B cell (primary cell): ENCODE data around the gene ATXN1. TPM values are rescaled to one million over a fixed set of nuclear protein-coding genes. Genes with fewer than 3 reads are reported as not detected.

Experiments
- ATAC-seq: fragments of 200-7000 bp; cut with Tn5 transposase; one replicate; pipeline ENCODE4 v1.10.0; 2021; ENCODE audit warnings: low read depth, mild to moderate bottlenecking, moderate number of reproducible peaks, moderate library complexity
- CTCF ChIA-PET: fragments of 350-600 bp; sonication (Branson Sonifier 250); formaldehyde crosslinking; loops from one replicate; lab custom pipeline; 2021; ENCODE audit warnings: antibody characterized with exemption, inconsistent platforms; lab: Charles Lee
- POLR2A ChIA-PET: fragments of 350-600 bp; sonication (Branson Sonifier 250); formaldehyde crosslinking; loops from one replicate; lab custom pipeline; 2021; ENCODE audit warnings: antibody characterized with exemption; lab: Charles Lee
- DNase-seq: peaks from one replicate; pipeline ENCODE4 v3.0.0; 2013
- H2AFZ ChIP-seq: 2 replicates; pipeline ENCODE4 v1.6.1; 2012; ENCODE audit warnings: mild to moderate bottlenecking, low read depth, low read length; ENCODE audit not compliant: insufficient read depth, poor library complexity, severe bottlenecking
- H3K27ac ChIP-seq, 2 donors: 1 replicate in 1 of 2; 2 replicates in 1 of 2; pipeline ENCODE4 v1.5.1; 2012 to 2013; ENCODE audit warnings: low read length in 2 of 2, mild to moderate bottlenecking in 2 of 2, moderate library complexity in 1 of 2
- H3K27me3 ChIP-seq, 4 experiments: fragments of 200-600 bp in 1 of 4; sonication (generic) in 1 of 4; replicated peaks in 1 of 4; 1 replicate in 2 of 4; 2 replicates in 2 of 4; pipeline versions ENCODE4 v1.6.1 to v1.7.0; 2013 to 2016; ENCODE audit warnings: low read length in 3 of 4, mild to moderate bottlenecking in 2 of 4, mixed read lengths in 1 of 4, moderate library complexity in 1 of 4; ENCODE audit not compliant: insufficient read depth in 4 of 4, control insufficient read depth in 3 of 4; ENCODE audit errors: control extremely low read depth in 1 of 4
- H3K36me3 ChIP-seq, 2 experiments: replicated peaks in 1 of 2; 1 replicate in 1 of 2; 2 replicates in 1 of 2; pipeline versions ENCODE4 v1.6.1 to v1.7.1; 2013; ENCODE audit warnings: low read length in 1 of 2; ENCODE audit not compliant: insufficient read depth in 2 of 2, control insufficient read depth in 1 of 2; ENCODE audit errors: control extremely low read depth in 1 of 2, extremely low read depth in 1 of 2
- H3K4me1 ChIP-seq, 2 donors: fragments of 200-600 bp in 1 of 2; sonication (generic) in 1 of 2; 1 replicate in 1 of 2; 2 replicates in 1 of 2; pipeline versions ENCODE4 v1.5.1 to v1.6.1; 2013 to 2017; ENCODE audit warnings: low read length in 2 of 2; ENCODE audit not compliant: control insufficient read depth in 2 of 2, insufficient read depth in 2 of 2
- H3K4me2 ChIP-seq: replicated peaks from 2 replicates; pipeline ENCODE3; 2012; ENCODE audit warnings: mild to moderate bottlenecking, low read depth, low read length; ENCODE audit not compliant: poor library complexity, severe bottlenecking
- H3K4me3 ChIP-seq, 5 experiments: fragments of 200-600 bp in 1 of 5; sonication (generic) in 1 of 5; 1 replicate in 3 of 5; 2 replicates in 2 of 5; pipeline versions ENCODE4 v1.5.1 to v1.7.0; 2011 to 2016; ENCODE audit warnings: low read length in 4 of 5, mild to moderate bottlenecking in 4 of 5, low read depth in 2 of 5, control low read depth in 1 of 5, moderate library complexity in 1 of 5; ENCODE audit not compliant: insufficient read depth in 1 of 5; ENCODE audit errors: control extremely low read depth in 1 of 5, extremely low read depth in 1 of 5
- H3K79me2 ChIP-seq: fragments of 200-600 bp; sonication (generic); one replicate; pipeline ENCODE4 v1.6.0; 2016; ENCODE audit warnings: low read length; ENCODE audit not compliant: control insufficient read depth, insufficient read depth
- H3K9ac ChIP-seq: fragments of 200-600 bp; sonication (generic); 2 replicates; pipeline ENCODE4 v1.6.1; 2017; ENCODE audit warnings: mild to moderate bottlenecking, low read length, moderate library complexity
- H3K9me3 ChIP-seq, 3 donors: one replicate each; pipeline versions ENCODE4 v1.6.1 to v1.7.1; 2013; ENCODE audit warnings: low read length in 2 of 3; ENCODE audit not compliant: control insufficient read depth in 2 of 3, insufficient read depth in 1 of 3; ENCODE audit errors: control extremely low read depth in 1 of 3
- H4K20me1 ChIP-seq: 2 replicates; pipeline ENCODE4 v1.6.0; 2012; ENCODE audit warnings: mild to moderate bottlenecking, low read length; ENCODE audit not compliant: insufficient read depth, control insufficient read depth, poor library complexity, severe bottlenecking
- H3K27ac Mint-ChIP-seq: one replicate; pipeline ENCODE4 v1.8.0; 2021; ENCODE audit warnings: mixed read lengths
- H3K27me3 Mint-ChIP-seq: one replicate; pipeline ENCODE4 v1.8.0; 2021; ENCODE audit warnings: mixed read lengths
- H3K4me1 Mint-ChIP-seq: one replicate; pipeline ENCODE4 v1.8.0; 2021; ENCODE audit warnings: mixed read lengths
- H3K4me3 Mint-ChIP-seq: one replicate; pipeline ENCODE4 v1.8.0; 2021; ENCODE audit warnings: mixed read lengths
- H3K9me3 Mint-ChIP-seq: one replicate; pipeline ENCODE4 v1.8.0; 2022; ENCODE audit warnings: mixed read lengths; ENCODE audit not compliant: insufficient read depth
- CTCF ChIP-seq: fragments of 200-600 bp; IDR thresholded peaks from one replicate; pipeline ENCODE4 v1.8.0; 2022; ENCODE audit warnings: antibody characterized with exemption, mild to moderate bottlenecking
- EZH2 ChIP-seq: IDR thresholded peaks from 2 replicates; pipeline ENCODE4 v1.6.1; 2012; ENCODE audit warnings: borderline replicate concordance, low read depth, mild to moderate bottlenecking, moderate library complexity, low read length; ENCODE audit not compliant: insufficient read depth, poor library complexity, severe bottlenecking
- WGBS: methylation state at CpG from one replicate; pipeline ENCODE4 v1.1.5; 2013; ENCODE audit warnings: missing lambda C conversion rate; ENCODE audit not compliant: insufficient coverage; 5-methylcytosine and 5-hydroxymethylcytosine counted together
- intact Hi-C: fragments of 100-400 bp; cut with micrococcal nuclease; formaldehyde crosslinking; loops from one replicate; pipeline ENCODE4 v1.10.0; 2022
- polyA plus RNA-seq: library from polyadenylated mRNA; depleted of rRNA; stranded (reverse); fragments of >200 nt; gene quantifications from 2 replicates; pipeline ENCODE4 v1.2.3, GENCODE V29; 2012
- total RNA-seq, 2 donors: library from RNA; stranded (reverse); fragments of 120-200 nt in 1 of 2; gene quantifications; 1 replicate in 1 of 2; 2 replicates in 1 of 2; pipeline versions ENCODE4 v1.2.3 to v1.2.4, GENCODE V29; 2013 to 2022

Gene ATXN1
- total and polyA plus RNA-seq, 2 donors (not counting 1 experiment from before 2014, with no cell fraction given) = 5.7 to 63.8 TPM

DNA sequence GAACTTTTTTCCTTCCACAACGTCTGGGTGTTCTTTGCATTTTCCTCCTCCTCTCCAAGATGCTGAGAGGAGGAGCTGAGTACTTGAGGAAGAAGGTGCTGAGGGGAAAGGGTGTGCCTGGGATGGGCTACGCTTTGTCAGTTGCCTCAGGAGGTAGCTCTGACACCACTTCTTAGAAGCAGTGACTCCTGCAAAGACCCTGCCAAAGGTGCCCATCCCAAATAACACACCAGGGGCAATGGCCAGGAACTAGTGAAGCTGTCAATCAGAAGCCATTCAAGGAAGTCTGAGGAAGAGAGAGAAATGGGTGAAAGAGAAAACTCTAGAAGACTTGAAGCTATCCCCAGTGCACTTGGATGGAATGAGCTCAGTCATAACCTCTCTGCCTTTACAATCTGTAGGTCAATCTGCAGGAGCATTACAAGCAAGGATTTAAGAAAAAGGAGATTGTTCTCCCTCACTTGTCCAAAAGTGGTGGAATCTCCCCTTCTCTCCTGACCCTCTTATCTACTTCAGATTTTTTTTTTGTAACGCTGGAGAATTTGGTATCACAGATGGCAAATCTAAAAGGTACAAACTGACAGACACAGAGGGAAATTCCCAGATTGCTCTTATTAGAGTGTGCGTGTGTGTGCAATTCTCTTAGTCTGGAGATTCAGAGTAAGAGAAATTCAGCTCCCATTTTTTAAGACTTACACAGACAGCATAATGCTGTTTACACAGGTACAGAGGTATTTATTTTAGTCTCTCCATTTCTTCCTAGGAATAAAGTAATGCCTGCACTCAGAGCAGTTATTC lies 280.3 kb downstream of the ATXN1 start:
- CTCF ChIA-PET = interaction anchor here (0.7 to 1.5 kb wide), 4 partner anchors 9 to 96 kb away, joined by 3 to 5 read pairs (median 4); no protein-coding TSS in a partner anchor
- WGBS = 71% methylated on average over 1 of the region's 4 CpGs

More for the DNA sequence above, 280.3 kb downstream of the ATXN1 start:
- ATAC-seq = no peak
- no peak overlapping the region for H3K27ac ChIP-seq
- H3K4me1 ChIP-seq = peaks cover 4 to 18% of the 10 kb centered on the region in 2 donors
- no peak overlapping the region for H3K4me2 ChIP-seq
- H3K9me3 ChIP-seq = peaks cover 0 to 5% (median 3%) of the 10 kb centered on the region in 3 donors
- no peaks in the 10 kb centered on the region for H4K20me1 ChIP-seq
- H3K9me3 Mint-ChIP-seq = no peaks in the 10 kb centered on the region
- H2AFZ ChIP-seq = no peak overlapping the region
- H3K27ac Mint-ChIP-seq = peak overlapping the region; percentile 53
- no peak overlapping the region for H3K4me3 ChIP-seq
- no peak overlapping the region for H3K9ac ChIP-seq
- no peak for TF ChIP-seq EZH2
- no peak for TF ChIP-seq CTCF
- no peaks in the 10 kb centered on the region for H3K27me3 ChIP-seq
- no peaks in the 10 kb centered on the region for H3K79me2 ChIP-seq
- intact Hi-C loops = loop anchor here (2.0 kb wide), 2 partner anchors 14 to 60 kb away; no protein-coding TSS in a partner anchor
- no peak for DNase-seq
- H3K27me3 Mint-ChIP-seq = no peaks in the 10 kb centered on the region
- H3K36me3 ChIP-seq = no peaks in the 10 kb centered on the region
- POLR2A ChIA-PET = no interaction called here
- H3K4me3 Mint-ChIP-seq = peak overlapping the region; percentile 47
- peaks cover 48% of the 10 kb centered on the region for H3K4me1 Mint-ChIP-seq
